ENCODE measurements around the gene SLC26A9.

Gene SLC26A9

DNA sequence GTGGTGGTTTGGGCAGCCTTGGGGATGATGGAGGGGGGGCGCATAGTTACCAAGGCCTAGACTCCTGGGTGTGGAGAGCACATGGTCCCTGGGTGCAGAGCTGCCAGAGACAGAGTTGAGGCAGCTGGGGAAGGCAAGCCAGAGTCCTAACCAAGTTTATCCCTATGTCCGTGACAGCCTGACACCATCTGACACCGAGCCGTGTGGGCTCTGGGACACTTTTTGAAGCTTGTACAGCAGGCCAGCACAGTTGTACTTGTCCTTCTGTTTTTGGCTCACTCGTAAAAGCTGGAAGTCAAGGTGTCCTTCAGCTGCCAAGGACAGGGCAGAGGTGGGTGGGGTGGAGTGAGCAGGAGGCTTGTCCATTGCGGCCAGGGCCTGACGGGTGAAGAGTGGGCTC is 28.5 kb downstream of the SLC26A9 start:
- Histone ChIP-seq H3K36me3 (ENCODE audit: control insufficient read depth, low read length) (no peaks in the 10 kb centered on the region), H3K9me3 (ENCODE audit: control insufficient read depth, insufficient read depth, low read length) (no peaks in the 10 kb centered on the region), H3K27ac (ENCODE audit: low read depth, low read length) (no peak overlapping the region), H3K9me2 (replicated peaks; ENCODE audit: control insufficient read depth, low read length) (no peaks in the 10 kb centered on the region), H3F3A (ENCODE audit: control insufficient read depth, insufficient read depth) (no peaks in the 10 kb centered on the region), H3K4me1 (ENCODE audit: control insufficient read depth, low read length) (no peaks in the 10 kb centered on the region), H3K4me3 (ENCODE audit: low read length) (no peak overlapping the region), H3K79me2 (ENCODE audit: control insufficient read depth, low read length) (no peaks in the 10 kb centered on the region), H3K4me2 (ENCODE audit: low read length) (no peak overlapping the region), H3K27me3 (ENCODE audit: control insufficient read depth, low read length) (peaks cover 20% of the 10 kb centered on the region), H4K20me1 (ENCODE audit: control insufficient read depth, insufficient read depth, low read depth, low read length) (no peaks in the 10 kb centered on the region)
- TF ChIP-seq EZH2phosphoT487 (IDR thresholded peaks at IDR 0.05; ENCODE audit: borderline replicate concordance, low read length) (no peak), CTCF (IDR thresholded peaks at IDR 0.05; ENCODE audit: low read depth, low read length, poor library complexity, severe bottlenecking) (no peak)

DNA sequence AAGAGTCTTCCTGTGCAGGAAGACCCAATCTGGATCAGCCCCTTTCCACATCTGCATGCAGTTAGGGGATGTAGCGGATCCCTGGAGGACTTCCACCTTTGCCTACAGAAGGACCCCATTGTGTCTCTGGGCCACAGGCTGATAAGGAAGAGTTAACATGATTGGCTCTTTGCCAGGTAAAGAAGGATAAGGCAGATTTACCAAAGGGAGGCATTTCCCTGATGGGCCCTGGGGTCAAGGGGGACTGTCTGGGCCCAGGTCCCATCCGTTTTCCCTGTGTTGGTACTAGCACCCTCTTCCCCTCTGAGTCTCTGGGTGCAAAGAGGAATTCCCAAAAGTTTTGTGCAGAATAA is 29.1 kb downstream of the SLC26A9 start:
- Histone ChIP-seq H3K27me3 (ENCODE audit: control insufficient read depth, low read length) (peaks cover 18% of the 10 kb centered on the region), H3K9me2 (replicated peaks; ENCODE audit: control insufficient read depth, low read length) (no peaks in the 10 kb centered on the region), H3K79me2 (ENCODE audit: control insufficient read depth, low read length) (no peaks in the 10 kb centered on the region), H3K36me3 (ENCODE audit: control insufficient read depth, low read length) (no peaks in the 10 kb centered on the region), H3K9me3 (ENCODE audit: control insufficient read depth, insufficient read depth, low read length) (no peaks in the 10 kb centered on the region), H3K4me2 (ENCODE audit: low read length) (no peak overlapping the region), H3K27ac (ENCODE audit: low read depth, low read length) (no peak overlapping the region), H4K20me1 (ENCODE audit: control insufficient read depth, insufficient read depth, low read depth, low read length) (no peaks in the 10 kb centered on the region), H3F3A (ENCODE audit: control insufficient read depth, insufficient read depth) (no peaks in the 10 kb centered on the region), H3K4me1 (ENCODE audit: control insufficient read depth, low read length) (no peaks in the 10 kb centered on the region), H3K4me3 (ENCODE audit: low read length) (no peak overlapping the region)
- no peak for TF ChIP-seq EZH2phosphoT487 (IDR thresholded peaks at IDR 0.05; ENCODE audit: borderline replicate concordance, low read length)
- no peak for TF ChIP-seq CTCF (IDR thresholded peaks at IDR 0.05; ENCODE audit: low read depth, low read length, poor library complexity, severe bottlenecking)

- Histone ChIP-seq H3K79me2 (ENCODE audit: control insufficient read depth, low read length) (no peaks in the 10 kb centered on the region), H3F3A (ENCODE audit: control insufficient read depth, insufficient read depth) (no peaks in the 10 kb centered on the region), H3K4me2 (ENCODE audit: low read length) (no peak overlapping the region), H3K4me3 (ENCODE audit: low read length) (no peak overlapping the region), H3K36me3 (ENCODE audit: control insufficient read depth, low read length) (no peaks in the 10 kb centered on the region), H4K20me1 (ENCODE audit: control insufficient read depth, insufficient read depth, low read depth, low read length) (no peaks in the 10 kb centered on the region), H3K27me3 (ENCODE audit: control insufficient read depth, low read length) (peaks cover 18% of the 10 kb centered on the region), H3K9me2 (replicated peaks; ENCODE audit: control insufficient read depth, low read length) (no peaks in the 10 kb centered on the region), H3K27ac (ENCODE audit: low read depth, low read length) (no peak overlapping the region), H3K4me1 (ENCODE audit: control insufficient read depth, low read length) (no peaks in the 10 kb centered on the region), H3K9me3 (ENCODE audit: control insufficient read depth, insufficient read depth, low read length) (no peaks in the 10 kb centered on the region)
- no peak for TF ChIP-seq CTCF (IDR thresholded peaks at IDR 0.05; ENCODE audit: low read depth, low read length, poor library complexity, severe bottlenecking)
- TF ChIP-seq EZH2phosphoT487 (IDR thresholded peaks at IDR 0.05; ENCODE audit: borderline replicate concordance, low read length): no peak
Measured at GRCh38 chr1:205913451-205914154, 29.7 kb downstream of the SLC26A9 start.
